NCI-H526 (cell line): Measurements from ENCODE around the gene ACTBL2.

Source experiments
- DNase-seq, 2 experiments: peaks; one replicate each; lab custom pipeline; 2025; lab: John Stamatoyannopoulos, UW

The ACTBL2 gene

GRCh38 chr5:57448751-57449150 lies 33.9 kb downstream of the ACTBL2 start:
- DNase-seq = no peak

DNA sequence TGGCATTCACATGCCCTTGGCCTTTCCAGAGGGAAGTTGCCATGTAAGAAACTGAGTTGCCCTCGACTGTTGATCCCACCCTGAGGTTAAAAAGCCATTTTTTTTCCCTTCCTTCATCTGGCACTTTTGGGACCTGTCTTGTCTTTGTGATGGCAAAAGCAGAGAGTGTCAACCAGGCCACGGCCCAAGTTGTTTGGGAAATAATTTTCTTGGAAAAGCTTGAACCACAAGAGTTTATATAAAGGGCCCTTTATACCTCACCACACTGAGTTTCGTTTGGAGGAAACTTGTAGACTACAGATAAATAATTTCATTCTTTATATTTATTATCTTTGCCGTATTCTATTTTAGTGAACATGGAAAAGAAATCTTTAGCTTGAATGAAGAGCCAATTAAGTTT lies 34.3 kb downstream of the ACTBL2 start:
- no peak for DNase-seq

DNA sequence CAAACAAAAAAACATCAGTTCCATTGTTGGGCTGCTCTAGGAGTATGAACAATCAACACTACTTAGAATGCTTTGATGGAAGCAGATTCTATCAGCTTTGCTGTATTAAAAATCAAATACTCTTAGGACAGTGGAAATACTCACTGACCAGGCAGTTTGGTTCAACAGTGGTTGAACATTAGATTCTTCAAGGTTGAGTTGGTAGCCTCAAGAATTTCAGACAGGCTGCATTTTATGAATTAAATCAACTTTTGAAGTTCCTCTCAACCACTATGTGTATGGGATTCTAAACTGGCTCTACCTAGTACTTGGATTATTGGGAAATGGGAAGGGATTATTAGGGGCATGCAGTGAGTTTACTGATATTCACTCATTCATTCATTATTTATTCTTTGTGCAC lies 35.0 kb downstream of the ACTBL2 start:
- no peak for DNase-seq

GRCh38 chr5:57446966-57447365 lies 35.6 kb downstream of the ACTBL2 start:
- no peak for DNase-seq

DNA sequence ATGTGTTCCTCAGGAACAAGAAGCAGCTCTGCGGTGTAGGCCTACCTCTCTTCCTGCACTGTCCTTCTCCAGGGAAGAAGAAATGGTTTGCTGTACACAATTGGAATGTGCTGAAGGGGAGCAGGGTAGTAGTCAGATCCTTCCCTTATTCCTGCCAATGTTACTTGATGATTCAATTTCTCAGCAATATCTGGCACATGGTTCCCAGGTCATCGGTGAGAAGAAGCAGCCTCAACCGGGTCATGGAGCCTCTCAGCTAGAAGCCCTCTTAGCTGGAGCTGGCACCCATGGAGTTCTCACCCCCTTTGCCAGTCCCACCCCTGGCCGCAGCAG lies 36.9 kb downstream of the ACTBL2 start:
- DNase-seq = no peak

GRCh38 chr5:57445006-57445704 lies 37.5 kb downstream of the ACTBL2 start:
- no peak for DNase-seq

- no peak for DNase-seq
Measured at GRCh38 chr5:57442080-57442839, 40.4 kb downstream of the ACTBL2 start.

GRCh38 chr5:57441557-57441956 lies 41.1 kb downstream of the ACTBL2 start:
- no peak for DNase-seq

GRCh38 chr5:57439601-57440000 lies 43.0 kb downstream of the ACTBL2 start:
- DNase-seq = no peak

- no peak for DNase-seq
Measured at GRCh38 chr5:57437976-57438805, 44.4 kb downstream of the ACTBL2 start.

GRCh38 chr5:57436586-57436985 lies 46.0 kb downstream of the ACTBL2 start:
- no peak for DNase-seq

DNA sequence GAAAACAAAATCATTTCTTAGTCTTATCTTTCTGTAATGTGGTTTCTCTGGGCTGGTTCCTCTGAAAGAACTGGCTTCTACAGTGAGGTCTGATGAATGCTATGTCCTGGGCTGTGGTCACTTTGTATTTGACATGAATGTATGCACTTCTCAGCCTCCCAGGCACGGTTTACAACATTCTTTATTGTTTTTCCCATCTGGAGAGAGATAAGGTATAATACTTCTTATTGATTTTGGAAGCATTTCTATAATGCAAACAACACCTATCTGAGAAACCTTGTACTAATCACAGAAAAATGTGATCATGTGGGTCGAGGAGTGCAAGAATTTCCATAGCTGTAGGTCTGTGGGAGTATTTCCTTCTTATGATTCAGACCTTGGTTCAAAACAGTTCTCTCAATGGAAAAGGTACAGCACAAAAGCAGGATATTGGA lies 46.9 kb downstream of the ACTBL2 start:
- no peak for DNase-seq

DNA sequence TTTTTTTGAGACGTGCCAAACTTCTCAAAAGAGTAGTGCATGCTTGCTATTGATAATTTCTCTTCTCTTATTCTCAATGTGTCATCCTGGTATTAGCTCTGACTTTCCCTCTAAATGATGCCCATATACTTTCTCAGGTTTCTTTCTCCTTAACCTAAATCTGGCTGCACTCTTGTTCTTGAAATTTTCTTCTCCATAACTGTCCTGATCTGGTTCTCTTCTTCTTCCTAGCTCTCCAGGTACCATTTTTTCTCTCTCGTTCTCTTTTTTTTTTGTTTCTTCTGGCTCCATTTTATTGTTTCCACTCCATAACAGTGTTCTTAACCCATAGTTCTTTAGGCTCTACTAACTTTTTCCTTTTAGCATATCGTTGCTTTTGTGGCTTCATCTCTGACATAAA lies 47.9 kb downstream of the ACTBL2 start:
- no peak for DNase-seq

DNA sequence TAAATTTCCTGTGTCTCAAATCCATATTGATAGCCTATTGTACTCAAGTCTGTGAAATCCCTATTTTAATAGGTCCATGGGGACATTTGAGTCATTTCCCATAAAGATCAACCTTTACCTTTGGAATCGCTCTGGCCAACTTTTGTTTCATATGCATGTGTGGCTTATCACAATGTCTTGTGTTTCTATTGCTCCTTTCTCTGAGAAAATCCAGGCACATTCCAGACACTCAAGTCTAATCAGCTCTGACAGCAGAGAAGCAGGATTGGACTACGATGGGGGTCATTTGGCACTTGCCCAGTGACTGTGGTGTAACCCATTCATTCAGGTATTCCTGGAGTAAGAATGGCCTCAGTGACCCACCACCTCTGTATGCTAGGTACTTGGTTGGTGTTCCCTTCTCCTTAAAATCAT lies 48.4 kb downstream of the ACTBL2 start:
- DNase-seq = no peak

DNA sequence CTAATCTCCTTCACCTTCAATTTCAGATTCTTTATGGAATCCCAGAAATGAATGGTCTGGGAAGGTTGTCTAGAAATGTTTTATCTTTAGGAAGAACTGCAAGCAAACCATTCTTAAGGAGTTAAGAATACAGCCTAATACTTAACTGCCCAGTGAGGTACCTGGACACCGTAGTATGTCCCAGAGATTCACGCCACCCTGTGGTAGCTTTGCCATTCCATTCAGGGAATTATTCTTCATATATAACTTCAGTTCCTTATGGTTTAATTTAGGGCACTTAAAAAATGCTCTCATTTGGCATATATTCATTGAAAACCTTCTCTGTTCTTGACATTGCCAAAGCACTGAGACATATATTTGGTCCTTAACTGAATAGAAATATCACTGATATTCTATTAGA lies 49.7 kb downstream of the ACTBL2 start:
- peak in 1 of 2 experiments; percentile 10 for DNase-seq

GRCh38 chr5:57431759-57432158 lies 50.9 kb downstream of the ACTBL2 start:
- no peak for DNase-seq
